HepG2 (cell line): Measurements from ENCODE around the gene VAMP5. TPM values are rescaled to one million over a fixed set of nuclear protein-coding genes. Genes with fewer than 3 reads are reported as not detected.

Experiments used
- AHR ChIP-seq: IDR thresholded peaks from 2 replicates; pipeline ENCODE4 v1.6.1; 2018; ENCODE audit warnings: missing genetic modification reagents, missing compliant biosample characterization
- ARID3A ChIP-seq: IDR thresholded peaks from 2 replicates; pipeline ENCODE4 v1.6.1; 2012; ENCODE audit warnings: low read depth, low read length, improper control_type of control experiment
- CBX1 ChIP-seq: IDR thresholded peaks from one replicate; pipeline ENCODE4 v1.6.1; 2016; ENCODE audit warnings: antibody characterized with exemption, low read depth
- CHD2 ChIP-seq: IDR thresholded peaks from 2 replicates; pipeline ENCODE4 v1.6.1; 2011; ENCODE audit warnings: low read depth, low read length, improper control_type of control experiment
- HMGXB3 ChIP-seq: sonication (generic); formaldehyde crosslinking; IDR thresholded peaks from 2 replicates; pipeline ENCODE4 v1.4.0; 2020; ENCODE audit warnings: missing genetic modification reagents, borderline replicate concordance
- MEIS2 ChIP-seq: sonication (generic); formaldehyde crosslinking; IDR thresholded peaks from 2 replicates; pipeline ENCODE4 v1.9.0; 2021; ENCODE audit warnings: mild to moderate bottlenecking, missing genetic modification reagents
- PATZ1 ChIP-seq: sonication (generic); formaldehyde crosslinking; IDR thresholded peaks from 2 replicates; pipeline ENCODE4 v1.4.0; 2020; ENCODE audit warnings: missing genetic modification reagents
- SIX1 ChIP-seq: sonication (generic); formaldehyde crosslinking; IDR thresholded peaks from 2 replicates; pipeline ENCODE4 v1.4.0; 2020; ENCODE audit warnings: missing genetic modification reagents, borderline replicate concordance
- SIX4 ChIP-seq: sonication (generic); formaldehyde crosslinking; IDR thresholded peaks from 2 replicates; pipeline ENCODE4 v1.4.0; 2020; ENCODE audit warnings: missing genetic modification reagents
- STAT5B ChIP-seq: sonication (generic); formaldehyde crosslinking; IDR thresholded peaks from 2 replicates; pipeline ENCODE4 v1.4.0; 2020; ENCODE audit warnings: missing genetic modification reagents
- ZKSCAN1 ChIP-seq: fragments of 150-350 bp; IDR thresholded peaks from 2 replicates; pipeline ENCODE4 v1.6.1; 2014; ENCODE audit warnings: low read length
- ZMYM2 ChIP-seq: sonication (generic); formaldehyde crosslinking; IDR thresholded peaks from 2 replicates; pipeline ENCODE4 v1.8.0; 2022; ENCODE audit warnings: mild to moderate bottlenecking, missing genetic modification reagents
- ZNF124 ChIP-seq: sonication (generic); formaldehyde crosslinking; IDR thresholded peaks from 2 replicates; pipeline ENCODE4 v1.4.0; 2020; ENCODE audit warnings: missing genetic modification reagents
- ZNF264 ChIP-seq: sonication (generic); formaldehyde crosslinking; IDR thresholded peaks from 2 replicates; pipeline ENCODE4 v1.4.0; 2020; ENCODE audit warnings: missing genetic modification reagents
- ZNF367 ChIP-seq: sonication (generic); formaldehyde crosslinking; IDR thresholded peaks from 2 replicates; pipeline ENCODE4 v1.4.0; 2020; ENCODE audit warnings: missing genetic modification reagents, borderline replicate concordance
- ZNF484 ChIP-seq: sonication (generic); formaldehyde crosslinking; IDR thresholded peaks from 2 replicates; pipeline ENCODE4 v1.5.1; 2020; ENCODE audit warnings: mild to moderate bottlenecking, low read depth, missing genetic modification reagents, borderline replicate concordance
- ZNF7 ChIP-seq: IDR thresholded peaks from 2 replicates; pipeline ENCODE4 v1.6.1; 2016; ENCODE audit warnings: missing biosample characterization, missing genetic modification reagents
- ZNF790 ChIP-seq: sonication (generic); formaldehyde crosslinking; IDR thresholded peaks from 2 replicates; pipeline ENCODE4 v1.8.0; 2022; ENCODE audit warnings: missing genetic modification reagents, mild to moderate bottlenecking, borderline replicate concordance
- polyA plus RNA-seq, 8 experiments: library from polyadenylated mRNA; depleted of rRNA in 3 of 8; stranded (reverse) in 7 of 8; unstranded in 1 of 8; fragments of >200 nt; fragmentation: Illumina TruSeq in 4 of 8; extraction: Trizol in 4 of 8; gene quantifications; 2 replicates each; pipeline versions ENCODE4 v1.2.1 to v1.2.3, GENCODE V29; 2011 to 2016; ENCODE audit warnings: low read depth in 4 of 8, missing spikeins in 1 of 8, mixed read lengths in 1 of 8; ENCODE audit not compliant: insufficient read depth in 1 of 8
- total RNA-seq, 5 experiments: library from RNA; depleted of rRNA; stranded (reverse); fragments of >200 nt; fragmentation: Illumina TruSeq; extraction: Trizol; gene quantifications; 2 replicates each; pipeline ENCODE4 v1.2.3, GENCODE V29; 2016; ENCODE audit warnings: low read depth in 1 of 5
- TF ChIP-seq, protein P1 (sequence below): IDR thresholded peaks from 2 replicates; pipeline ENCODE4 v1.6.1; 2012; ENCODE audit warnings: inconsistent platforms
- TF ChIP-seq, protein P2 (sequence below): sonication (generic); formaldehyde crosslinking; IDR thresholded peaks from 2 replicates; pipeline ENCODE4 v1.4.0; 2020; ENCODE audit warnings: missing genetic modification reagents, mild to moderate bottlenecking, borderline replicate concordance

Gene VAMP5
- total and polyA plus RNA-seq, 2 of the 13 experiments (the other 11 are each of a cell fraction or from before 2014, with no cell fraction given) = 7.2 to 56.7 TPM

GRCh38 chr2:85539361-85540132 lies 44.7 kb upstream of the VAMP5 start (continued):
- TF ChIP-seq CHD2 (no peak; the same call in 1 of the 2 replicates), MEIS2 (CRISPR knock-in tag) (peak; percentile 50; the same call in 1 of the 2 replicates), HMGXB3 (0 out of 2 replicates have a peak, but pooled peaks have one; percentile 45), PATZ1 (CRISPR knock-in tag) (peak; percentile 79), ZKSCAN1 (no peak), ZNF264 (CRISPR knock-in tag) (0 out of 2 replicates have a peak, but pooled peaks have one; percentile 28), ARID3A (no peak), ZNF124 (CRISPR knock-in tag) (no peak; the same call in none of the 2 replicates), ZNF790 (CRISPR knock-in tag) (peak; percentile 88; the same call in 1 of the 2 replicates), ZNF7 (CRISPR knock-in tag) (peak; percentile 36; the same call in 1 of the 2 replicates), ZMYM2 (peak; percentile 81; the same call in 1 of the 2 replicates), ZNF367 (peak; percentile 90; the same call in 1 of the 2 replicates), STAT5B (CRISPR knock-in tag) (no peak), AHR (CRISPR knock-in tag) (no peak; the same call in 1 of the 2 replicates), ZNF484 (peak; percentile 80; the same call in 1 of the 2 replicates), CBX1 (no peak), SIX1 (CRISPR knock-in tag) (0 out of 2 replicates have a peak, but pooled peaks have one; percentile 8), SIX4 (no peak)
- TF ChIP-seq, protein P1, sequence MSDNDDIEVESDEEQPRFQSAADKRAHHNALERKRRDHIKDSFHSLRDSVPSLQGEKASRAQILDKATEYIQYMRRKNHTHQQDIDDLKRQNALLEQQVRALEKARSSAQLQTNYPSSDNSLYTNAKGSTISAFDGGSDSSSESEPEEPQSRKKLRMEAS = peak; percentile 99
- TF ChIP-seq, protein P2, sequence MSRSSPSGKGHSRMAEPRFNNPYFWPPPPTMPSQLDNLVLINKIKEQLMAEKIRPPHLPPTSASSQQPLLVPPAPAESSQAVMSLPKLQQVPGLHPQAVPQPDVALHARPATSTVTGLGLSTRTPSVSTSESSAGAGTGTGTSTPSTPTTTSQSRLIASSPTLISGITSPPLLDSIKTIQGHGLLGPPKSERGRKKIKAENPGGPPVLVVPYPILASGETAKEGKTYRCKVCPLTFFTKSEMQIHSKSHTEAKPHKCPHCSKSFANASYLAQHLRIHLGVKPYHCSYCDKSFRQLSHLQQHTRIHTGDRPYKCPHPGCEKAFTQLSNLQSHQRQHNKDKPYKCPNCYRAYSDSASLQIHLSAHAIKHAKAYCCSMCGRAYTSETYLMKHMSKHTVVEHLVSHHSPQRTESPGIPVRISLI (CRISPR knock-in tag) = no peak
